Neural cell (in vitro differentiated cells): ENCODE results near the gene CYP2W1. TPM values are rescaled to one million over a fixed set of nuclear protein-coding genes. Genes with fewer than 3 reads are reported as not detected.

Source experiments
- H2AFZ ChIP-seq: fragments of 200-600, 300-800 bp; sonication (generic), shearing (Covaris generic); 2 replicates; pipeline ENCODE4 v1.6.0; 2014; ENCODE audit warnings: low read depth, mild to moderate bottlenecking, antibody characterized with exemption, low read length, moderate library complexity
- H3F3A ChIP-seq: fragments of 200-600 bp; shearing (Covaris generic); 2 replicates; pipeline ENCODE4 v1.6.1; 2016; ENCODE audit warnings: mild to moderate bottlenecking, moderate library complexity, mixed read lengths, antibody characterized with exemption, low read length; ENCODE audit not compliant: insufficient read depth, poor library complexity, severe bottlenecking
- H3K27ac ChIP-seq: fragments of 200-600, 300-800 bp; sonication (generic), shearing (Covaris generic); 2 replicates; pipeline ENCODE4 v1.5.1; 2014; ENCODE audit warnings: mild to moderate bottlenecking, low read length, moderate library complexity
- H3K27me3 ChIP-seq: fragments of 300-800, 200-600 bp; sonication (generic), shearing (Covaris generic); 2 replicates; pipeline ENCODE4 v1.6.0; 2014; ENCODE audit warnings: mild to moderate bottlenecking, low read depth, low read length, moderate library complexity; ENCODE audit not compliant: insufficient read depth
- H3K36me3 ChIP-seq: fragments of 300-800, 200-600 bp; sonication (generic), shearing (Covaris generic); 2 replicates; pipeline ENCODE4 v1.5.1; 2014; ENCODE audit warnings: mild to moderate bottlenecking, antibody characterized with exemption, low read length, moderate library complexity; ENCODE audit not compliant: insufficient read depth
- H3K4me2 ChIP-seq: fragments of 300-800, 200-600 bp; sonication (generic), shearing (Covaris generic); 2 replicates; pipeline ENCODE4 v1.6.0; 2014; ENCODE audit warnings: mild to moderate bottlenecking, low read length
- H3K4me3 ChIP-seq: fragments of 300-800, 200-600 bp; sonication (generic), shearing (Covaris generic); 2 replicates; pipeline ENCODE4 v1.5.1; 2014; ENCODE audit warnings: mild to moderate bottlenecking, low read length, moderate library complexity
- H3K79me2 ChIP-seq: fragments of 200-600 bp; shearing (Covaris generic); replicated peaks from 2 replicates; pipeline ENCODE4 v1.6.0; 2014; ENCODE audit warnings: mild to moderate bottlenecking, low read length, moderate library complexity; ENCODE audit not compliant: insufficient read depth
- H3K9ac ChIP-seq: fragments of 300-800, 200-600 bp; sonication (generic), shearing (Covaris generic); 2 replicates; pipeline ENCODE4 v1.6.1; 2016; ENCODE audit warnings: mild to moderate bottlenecking, low read length, mixed read lengths
- H3K9me2 ChIP-seq: fragments of 200-600 bp; shearing (Covaris generic); 2 replicates; pipeline ENCODE4 v1.6.1; 2016; ENCODE audit warnings: mild to moderate bottlenecking, low read length, mixed read lengths; ENCODE audit not compliant: insufficient read depth
- H3K9me3 ChIP-seq: fragments of 200-600, 300-800 bp; sonication (generic), shearing (Covaris generic); 2 replicates; pipeline ENCODE4 v1.6.1; 2016; ENCODE audit warnings: mild to moderate bottlenecking, mixed run types, low read length, moderate library complexity, mixed read lengths
- H4K20me1 ChIP-seq: fragments of 200-600 bp; shearing (Covaris generic); 2 replicates; pipeline ENCODE4 v1.6.1; 2016; ENCODE audit warnings: mild to moderate bottlenecking, mixed run types; ENCODE audit not compliant: insufficient read depth
- EP300 ChIP-seq: fragments of 450-650 bp; conservative IDR thresholded peaks from 2 replicates; pipeline ENCODE4 v1.6.1; 2014; ENCODE audit warnings: antibody characterized with exemption, mild to moderate bottlenecking, moderate library complexity; ENCODE audit not compliant: poor library complexity, severe bottlenecking
- EZH2 ChIP-seq: fragments of 200-600, 300-800 bp; shearing (Covaris generic), sonication (generic); IDR thresholded peaks from 2 replicates; pipeline ENCODE4 v1.6.1; 2014; ENCODE audit warnings: antibody characterized with exemption, low read length, borderline replicate concordance, mild to moderate bottlenecking; ENCODE audit not compliant: insufficient read depth, poor library complexity, severe bottlenecking
- MXI1 ChIP-seq: fragments of 450-650 bp; conservative IDR thresholded peaks from 2 replicates; pipeline ENCODE4 v1.6.1; 2014; ENCODE audit warnings: antibody characterized with exemption, mild to moderate bottlenecking; ENCODE audit not compliant: poor library complexity, severe bottlenecking
- POLR2AphosphoS5 ChIP-seq: IDR thresholded peaks from 2 replicates; pipeline ENCODE4 v1.6.1; 2012
- RAD21 ChIP-seq: fragments of 450-650 bp; conservative IDR thresholded peaks from 2 replicates; pipeline ENCODE4 v1.6.1; 2014; ENCODE audit warnings: antibody characterized with exemption, mild to moderate bottlenecking, moderate library complexity
- SMC3 ChIP-seq: fragments of 450-650 bp; conservative IDR thresholded peaks from 2 replicates; pipeline ENCODE4 v1.6.1; 2014; ENCODE audit warnings: antibody characterized with exemption, mild to moderate bottlenecking, moderate library complexity; ENCODE audit not compliant: poor library complexity
- TAF1 ChIP-seq: IDR thresholded peaks from 2 replicates; pipeline ENCODE4 v1.6.1; 2012; ENCODE audit warnings: low read depth
- polyA plus RNA-seq: library from polyadenylated mRNA; depleted of rRNA; stranded (reverse); fragments of >200 nt; gene quantifications from 2 replicates; pipeline ENCODE4 v1.2.3, GENCODE V29; 2014
- TF ChIP-seq, protein P1 (sequence below): fragments of 450-650 bp; IDR thresholded peaks from 2 replicates; pipeline ENCODE4 v1.5.1; 2014; ENCODE audit warnings: antibody characterized with exemption, mild to moderate bottlenecking, moderate library complexity; ENCODE audit not compliant: poor library complexity, severe bottlenecking
- TF ChIP-seq, protein P2 (sequence below): IDR thresholded peaks from 2 replicates; pipeline ENCODE4 v1.6.1; 2012; ENCODE audit warnings: borderline replicate concordance

CYP2W1 gene
- polyA plus RNA-seq, 1 donor from 2014 or later: not detected

DNA sequence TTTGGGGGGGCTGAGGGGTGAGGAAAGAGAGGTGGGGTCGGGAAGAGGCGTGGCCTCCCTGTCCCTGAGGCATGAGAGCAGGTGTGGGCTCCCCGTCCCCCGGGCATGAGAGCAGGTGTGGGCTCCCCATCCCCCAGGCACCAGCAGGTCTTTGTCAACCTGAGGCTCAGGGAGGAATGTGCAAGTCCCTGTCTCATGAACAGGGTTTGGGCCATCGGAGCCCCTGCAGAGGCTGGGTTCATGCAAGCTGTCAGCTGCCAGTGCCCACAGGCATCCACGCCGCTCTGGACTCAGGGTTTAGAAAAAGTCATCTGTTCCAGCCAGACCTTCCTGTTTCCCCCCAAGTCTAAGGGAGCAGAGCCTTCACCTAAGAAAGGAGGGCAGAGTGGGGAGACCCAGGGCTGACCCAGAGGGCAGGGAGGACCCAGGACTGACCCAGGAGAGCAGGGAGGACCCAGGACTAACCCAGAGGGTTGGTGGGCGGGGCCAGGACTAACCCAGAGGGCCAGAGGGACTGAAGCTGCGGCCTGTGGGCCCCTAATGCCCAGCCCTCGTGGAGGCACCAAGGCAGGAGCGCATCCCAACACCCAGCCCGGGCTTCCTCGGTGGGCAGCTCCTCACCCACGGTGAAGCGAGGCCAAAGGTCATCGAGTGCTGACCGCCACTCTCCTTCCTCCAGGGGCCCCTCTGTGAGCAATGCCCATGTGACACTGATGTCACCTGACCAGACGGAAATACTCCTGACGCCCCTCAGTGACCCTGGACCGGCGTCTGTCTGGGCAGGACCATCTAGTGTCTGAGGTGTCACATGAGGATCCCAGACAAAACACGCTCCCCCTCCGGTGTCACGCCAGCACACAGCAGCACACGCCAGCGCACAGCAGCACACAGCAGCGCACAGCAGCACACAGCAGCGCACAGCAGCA is 32.5 kb downstream of the CYP2W1 start:
- H3K79me2 ChIP-seq: peaks cover 5% of the 10 kb centered on the region
- H3K27me3 ChIP-seq: no peaks in the 10 kb centered on the region
- no peak overlapping the region for H3K9ac ChIP-seq
- H3K4me3 ChIP-seq: no peak overlapping the region
- no peaks in the 10 kb centered on the region for H3F3A ChIP-seq
- no peak overlapping the region for H3K4me2 ChIP-seq
- TF ChIP-seq TAF1: no peak
- TF ChIP-seq, protein P1, sequence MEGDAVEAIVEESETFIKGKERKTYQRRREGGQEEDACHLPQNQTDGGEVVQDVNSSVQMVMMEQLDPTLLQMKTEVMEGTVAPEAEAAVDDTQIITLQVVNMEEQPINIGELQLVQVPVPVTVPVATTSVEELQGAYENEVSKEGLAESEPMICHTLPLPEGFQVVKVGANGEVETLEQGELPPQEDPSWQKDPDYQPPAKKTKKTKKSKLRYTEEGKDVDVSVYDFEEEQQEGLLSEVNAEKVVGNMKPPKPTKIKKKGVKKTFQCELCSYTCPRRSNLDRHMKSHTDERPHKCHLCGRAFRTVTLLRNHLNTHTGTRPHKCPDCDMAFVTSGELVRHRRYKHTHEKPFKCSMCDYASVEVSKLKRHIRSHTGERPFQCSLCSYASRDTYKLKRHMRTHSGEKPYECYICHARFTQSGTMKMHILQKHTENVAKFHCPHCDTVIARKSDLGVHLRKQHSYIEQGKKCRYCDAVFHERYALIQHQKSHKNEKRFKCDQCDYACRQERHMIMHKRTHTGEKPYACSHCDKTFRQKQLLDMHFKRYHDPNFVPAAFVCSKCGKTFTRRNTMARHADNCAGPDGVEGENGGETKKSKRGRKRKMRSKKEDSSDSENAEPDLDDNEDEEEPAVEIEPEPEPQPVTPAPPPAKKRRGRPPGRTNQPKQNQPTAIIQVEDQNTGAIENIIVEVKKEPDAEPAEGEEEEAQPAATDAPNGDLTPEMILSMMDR: no peak
- TF ChIP-seq POLR2AphosphoS5: no peak
- TF ChIP-seq, protein P2, sequence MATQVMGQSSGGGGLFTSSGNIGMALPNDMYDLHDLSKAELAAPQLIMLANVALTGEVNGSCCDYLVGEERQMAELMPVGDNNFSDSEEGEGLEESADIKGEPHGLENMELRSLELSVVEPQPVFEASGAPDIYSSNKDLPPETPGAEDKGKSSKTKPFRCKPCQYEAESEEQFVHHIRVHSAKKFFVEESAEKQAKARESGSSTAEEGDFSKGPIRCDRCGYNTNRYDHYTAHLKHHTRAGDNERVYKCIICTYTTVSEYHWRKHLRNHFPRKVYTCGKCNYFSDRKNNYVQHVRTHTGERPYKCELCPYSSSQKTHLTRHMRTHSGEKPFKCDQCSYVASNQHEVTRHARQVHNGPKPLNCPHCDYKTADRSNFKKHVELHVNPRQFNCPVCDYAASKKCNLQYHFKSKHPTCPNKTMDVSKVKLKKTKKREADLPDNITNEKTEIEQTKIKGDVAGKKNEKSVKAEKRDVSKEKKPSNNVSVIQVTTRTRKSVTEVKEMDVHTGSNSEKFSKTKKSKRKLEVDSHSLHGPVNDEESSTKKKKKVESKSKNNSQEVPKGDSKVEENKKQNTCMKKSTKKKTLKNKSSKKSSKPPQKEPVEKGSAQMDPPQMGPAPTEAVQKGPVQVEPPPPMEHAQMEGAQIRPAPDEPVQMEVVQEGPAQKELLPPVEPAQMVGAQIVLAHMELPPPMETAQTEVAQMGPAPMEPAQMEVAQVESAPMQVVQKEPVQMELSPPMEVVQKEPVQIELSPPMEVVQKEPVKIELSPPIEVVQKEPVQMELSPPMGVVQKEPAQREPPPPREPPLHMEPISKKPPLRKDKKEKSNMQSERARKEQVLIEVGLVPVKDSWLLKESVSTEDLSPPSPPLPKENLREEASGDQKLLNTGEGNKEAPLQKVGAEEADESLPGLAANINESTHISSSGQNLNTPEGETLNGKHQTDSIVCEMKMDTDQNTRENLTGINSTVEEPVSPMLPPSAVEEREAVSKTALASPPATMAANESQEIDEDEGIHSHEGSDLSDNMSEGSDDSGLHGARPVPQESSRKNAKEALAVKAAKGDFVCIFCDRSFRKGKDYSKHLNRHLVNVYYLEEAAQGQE: no peak
- no peak for TF ChIP-seq EZH2
- TF ChIP-seq MXI1: no peak
- TF ChIP-seq EP300: no peak
- no peak for TF ChIP-seq RAD21
- no peak for TF ChIP-seq SMC3
- peaks cover 18% of the 10 kb centered on the region for H4K20me1 ChIP-seq
- H3K9me2 ChIP-seq: no peaks in the 10 kb centered on the region
- no peak overlapping the region for H2AFZ ChIP-seq
- H3K9me3 ChIP-seq: peaks cover 4% of the 10 kb centered on the region
- H3K36me3 ChIP-seq: peaks cover 1% of the 10 kb centered on the region
- no peak overlapping the region for H3K27ac ChIP-seq

DNA sequence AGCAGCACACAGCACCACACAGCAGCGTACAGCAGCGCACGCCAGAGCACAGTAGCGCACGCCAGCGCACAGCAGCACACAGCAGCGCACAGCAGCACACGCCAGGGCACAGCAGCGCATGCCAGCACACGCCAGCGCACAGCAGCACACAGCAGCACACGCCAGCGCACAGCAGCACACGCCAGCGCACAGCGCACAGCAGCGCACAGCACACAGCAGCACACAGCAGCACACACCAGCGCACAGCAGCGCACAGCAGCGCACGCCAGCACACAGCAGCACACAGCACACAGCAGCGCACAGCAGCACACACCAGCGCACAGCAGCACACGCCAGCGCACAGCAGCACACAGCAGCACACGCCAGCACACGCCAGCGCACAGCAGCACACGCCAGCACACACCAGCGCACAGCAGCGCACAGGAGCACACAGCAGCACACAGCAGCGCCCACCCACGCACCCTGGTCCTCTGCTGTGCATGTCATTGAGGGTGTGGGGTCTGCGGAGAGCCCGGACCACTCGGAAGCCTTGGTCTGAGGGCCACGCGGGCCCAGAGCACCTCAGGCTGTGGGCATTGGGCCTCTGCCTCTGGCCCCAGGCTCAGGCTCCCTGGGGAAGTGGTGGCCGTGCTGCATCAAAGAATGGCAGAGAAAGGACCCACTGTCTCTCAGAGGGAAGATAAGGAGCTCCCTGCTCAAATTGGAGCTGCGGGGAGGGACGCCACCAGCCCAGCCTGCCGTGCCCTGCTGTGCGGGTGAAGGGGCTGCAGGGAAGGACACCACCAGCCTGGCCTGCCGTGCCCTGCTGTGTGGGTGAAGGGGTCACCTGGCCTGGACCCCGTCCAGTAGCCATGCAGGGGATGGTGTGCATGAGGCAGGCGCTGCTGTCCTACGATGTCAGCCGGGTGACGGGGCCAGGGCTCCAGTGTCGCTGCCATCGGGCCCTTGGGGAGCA is 33.9 kb downstream of the CYP2W1 start:
- Histone ChIP-seq H3K9me3 (peaks cover 11% of the 10 kb centered on the region), H3K4me2 (no peak overlapping the region), H3K36me3 (peaks cover 11% of the 10 kb centered on the region), H3K27me3 (no peaks in the 10 kb centered on the region), H3K9ac (no peak overlapping the region), H3K4me3 (no peak overlapping the region), H3K27ac (no peak overlapping the region), H3F3A (no peaks in the 10 kb centered on the region), H2AFZ (no peak overlapping the region), H3K79me2 (peaks cover 2% of the 10 kb centered on the region), H3K9me2 (no peaks in the 10 kb centered on the region), H4K20me1 (peaks cover 18% of the 10 kb centered on the region)
- TF ChIP-seq EP300 (no peak), POLR2AphosphoS5 (peak; percentile 0), TAF1 (no peak), SMC3 (no peak), EZH2 (no peak), RAD21 (no peak), MXI1 (no peak)
